ENCODE data around the gene NTM. TPM values are rescaled to one million over a fixed set of nuclear protein-coding genes. Genes with fewer than 3 reads are reported as not detected.

Gene NTM
- total RNA-seq, 1 donor from 2014 or later = 9.9 TPM

DNA sequence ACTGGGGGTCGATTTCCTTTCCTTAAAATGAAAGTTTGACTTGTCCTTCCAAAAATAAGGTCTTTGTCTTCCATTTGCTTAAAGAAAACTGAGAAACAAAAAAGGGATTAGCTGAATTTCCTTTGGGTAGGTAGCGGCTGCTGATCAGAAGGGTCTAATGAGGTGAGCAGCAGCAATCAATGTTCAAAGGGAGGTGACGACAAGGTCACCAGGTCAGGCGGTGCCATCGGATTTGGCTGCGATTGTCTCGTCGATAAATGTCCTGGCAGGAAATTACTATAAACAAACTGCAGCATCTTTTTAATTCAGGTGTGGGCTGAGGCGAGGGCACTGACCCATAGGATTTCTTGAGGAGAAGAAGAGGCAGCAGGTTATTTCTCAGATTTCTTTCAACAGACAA, 480.1 kb downstream of the NTM start:
- no peak overlapping the region for H3K27ac ChIP-seq (ENCODE audit: low read depth, low read length)
- H3K27me3 ChIP-seq (ENCODE audit: control insufficient read depth in 3 of 3, insufficient read depth in 3 of 3, low read length in 3 of 3) = peaks cover 0 to 6% (median 0%) of the 10 kb centered on the region in 3 donors
- H3K4me1 ChIP-seq (ENCODE audit: control insufficient read depth in 3 of 3, insufficient read depth in 3 of 3, low read length in 3 of 3) = no peaks in the 10 kb centered on the region
- H3K9me3 ChIP-seq (ENCODE audit: control insufficient read depth in 3 of 3, low read length in 3 of 3) = no peaks in the 10 kb centered on the region
- no peak overlapping the region for H3K4me3 ChIP-seq (ENCODE audit: low read length in 3 of 3)
- no peaks in the 10 kb centered on the region for H3K36me3 ChIP-seq (ENCODE audit: control insufficient read depth in 3 of 3, insufficient read depth in 3 of 3, low read length in 3 of 3)
- no peak overlapping the region for H3K9ac ChIP-seq (ENCODE audit: low read depth in 1 of 3, low read length in 3 of 3)

DNA sequence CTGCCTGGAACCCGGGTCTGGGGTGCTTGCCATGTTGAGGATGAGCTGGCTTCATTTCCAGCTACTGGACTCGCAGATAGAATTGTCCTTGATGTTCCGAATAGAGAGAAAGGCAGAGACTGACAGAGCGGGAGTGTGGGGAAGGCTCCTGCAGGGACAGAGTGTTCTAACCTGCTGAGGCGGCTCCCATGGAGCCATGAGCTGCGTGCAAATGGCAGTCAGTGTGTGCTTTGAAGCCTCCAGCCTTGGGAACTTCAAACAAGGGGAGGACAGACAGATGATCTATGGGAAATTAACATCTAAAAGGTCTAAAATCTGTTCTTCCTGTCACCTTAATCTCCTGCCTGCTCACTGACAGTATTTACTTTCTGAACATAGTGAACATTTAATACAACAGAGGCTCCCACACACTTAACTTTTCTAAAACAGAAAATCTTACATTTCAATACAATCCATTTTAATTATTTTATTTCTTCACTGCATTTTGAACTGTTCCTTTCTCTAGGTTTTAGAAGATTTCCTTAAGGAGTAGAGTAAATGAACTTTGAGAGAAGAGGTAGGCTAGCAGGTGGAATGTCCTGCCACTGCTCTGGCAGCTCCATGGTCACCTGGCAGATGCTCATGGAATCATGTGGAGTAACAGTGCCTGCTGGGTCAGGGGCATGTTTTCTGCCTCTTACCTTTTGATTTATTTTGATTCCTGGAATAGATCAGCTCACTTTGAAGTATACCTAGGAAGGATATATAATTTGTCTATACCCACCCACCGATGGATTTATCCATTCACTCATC, 481.7 kb downstream of the NTM start:
- peaks cover 0 to 6% (median 0%) of the 10 kb centered on the region in 3 donors for H3K27me3 ChIP-seq (ENCODE audit: control insufficient read depth in 3 of 3, insufficient read depth in 3 of 3, low read length in 3 of 3)
- H3K4me1 ChIP-seq (ENCODE audit: control insufficient read depth in 3 of 3, insufficient read depth in 3 of 3, low read length in 3 of 3) = no peaks in the 10 kb centered on the region
- H3K4me3 ChIP-seq (ENCODE audit: low read length in 3 of 3) = no peak overlapping the region
- H3K36me3 ChIP-seq (ENCODE audit: control insufficient read depth in 3 of 3, insufficient read depth in 3 of 3, low read length in 3 of 3) = no peaks in the 10 kb centered on the region
- no peak overlapping the region for H3K9ac ChIP-seq (ENCODE audit: low read depth in 1 of 3, low read length in 3 of 3)
- no peak overlapping the region for H3K27ac ChIP-seq (ENCODE audit: low read depth, low read length)
- H3K9me3 ChIP-seq (ENCODE audit: control insufficient read depth in 3 of 3, low read length in 3 of 3) = no peaks in the 10 kb centered on the region

DNA sequence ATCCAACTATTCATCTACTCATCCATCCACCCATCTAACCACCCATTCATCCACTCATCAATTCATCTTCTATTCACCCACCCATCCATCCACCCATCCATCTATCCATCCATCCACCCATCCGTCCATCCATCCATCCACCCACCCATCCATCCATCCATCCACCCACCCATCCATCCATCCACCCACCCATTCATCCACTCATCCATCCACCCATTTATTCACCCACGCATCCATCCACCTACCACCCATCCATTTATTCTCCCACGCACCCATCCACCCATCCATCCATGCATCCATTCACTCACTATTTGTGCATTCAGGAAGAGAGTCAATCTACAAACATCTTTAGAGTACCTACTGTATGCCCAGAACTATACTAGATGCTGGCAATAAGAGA, 482.3 kb downstream of the NTM start:
- H3K27ac ChIP-seq (ENCODE audit: low read depth, low read length) = no peak overlapping the region
- H3K9ac ChIP-seq (ENCODE audit: low read depth in 1 of 3, low read length in 3 of 3) = no peak overlapping the region
- H3K4me3 ChIP-seq (ENCODE audit: low read length in 3 of 3) = no peak overlapping the region
- peaks cover 0 to 6% (median 0%) of the 10 kb centered on the region in 3 donors for H3K27me3 ChIP-seq (ENCODE audit: control insufficient read depth in 3 of 3, insufficient read depth in 3 of 3, low read length in 3 of 3)
- H3K4me1 ChIP-seq (ENCODE audit: control insufficient read depth in 3 of 3, insufficient read depth in 3 of 3, low read length in 3 of 3) = no peaks in the 10 kb centered on the region
- no peaks in the 10 kb centered on the region for H3K36me3 ChIP-seq (ENCODE audit: control insufficient read depth in 3 of 3, insufficient read depth in 3 of 3, low read length in 3 of 3)
- H3K9me3 ChIP-seq (ENCODE audit: control insufficient read depth in 3 of 3, low read length in 3 of 3) = no peaks in the 10 kb centered on the region

DNA sequence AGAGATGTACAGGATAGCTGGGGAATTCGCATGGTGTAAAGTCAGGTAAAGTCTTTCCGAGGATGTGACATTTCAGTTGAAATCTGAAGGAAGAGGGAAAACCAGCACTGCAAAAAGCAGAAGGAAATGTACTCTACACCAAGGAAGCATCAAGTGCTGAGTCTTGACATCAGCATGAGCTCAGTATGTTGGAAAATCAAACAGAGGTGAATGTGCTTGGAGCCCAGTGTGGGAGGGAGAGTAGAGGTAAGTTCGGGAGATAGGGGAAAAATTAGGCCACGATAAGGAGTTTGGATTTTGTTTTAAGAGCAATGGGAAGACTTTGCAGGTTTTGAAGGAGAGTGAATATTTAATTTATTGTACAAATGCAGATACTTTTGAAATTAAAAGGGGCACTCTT, 484.0 kb downstream of the NTM start:
- Histone ChIP-seq H3K9ac (ENCODE audit: low read depth in 1 of 3, low read length in 3 of 3) (no peak overlapping the region), H3K4me1 (ENCODE audit: control insufficient read depth in 3 of 3, insufficient read depth in 3 of 3, low read length in 3 of 3) (no peaks in the 10 kb centered on the region), H3K27me3 (ENCODE audit: control insufficient read depth in 3 of 3, insufficient read depth in 3 of 3, low read length in 3 of 3) (peaks cover 0 to 4% (median 0%) of the 10 kb centered on the region in 3 donors), H3K4me3 (ENCODE audit: low read length in 3 of 3) (no peak overlapping the region), H3K9me3 (ENCODE audit: control insufficient read depth in 3 of 3, low read length in 3 of 3) (no peaks in the 10 kb centered on the region), H3K27ac (ENCODE audit: low read depth, low read length) (no peak overlapping the region), H3K36me3 (ENCODE audit: control insufficient read depth in 3 of 3, insufficient read depth in 3 of 3, low read length in 3 of 3) (no peaks in the 10 kb centered on the region)

DNA sequence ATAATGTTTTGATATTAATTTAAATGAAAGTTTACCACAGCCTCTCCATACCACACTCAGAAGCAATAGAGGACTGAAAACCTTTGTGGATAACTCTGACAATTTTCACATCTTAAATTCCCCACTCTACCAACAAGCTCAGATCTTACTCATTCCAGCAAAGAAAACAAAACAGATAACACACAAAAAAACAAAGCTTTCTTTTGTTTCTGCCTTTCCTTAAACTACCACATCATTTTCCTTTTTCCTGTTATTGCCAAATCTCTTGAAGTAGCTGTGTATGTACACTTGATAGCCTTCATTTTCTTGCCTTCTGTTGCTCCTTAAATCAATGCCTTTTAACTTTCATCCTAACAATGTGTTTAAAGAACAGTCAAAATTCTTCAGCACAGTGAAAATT, 484.9 kb downstream of the NTM start:
- Histone ChIP-seq H3K9me3 (ENCODE audit: control insufficient read depth in 3 of 3, low read length in 3 of 3) (no peaks in the 10 kb centered on the region), H3K36me3 (ENCODE audit: control insufficient read depth in 3 of 3, insufficient read depth in 3 of 3, low read length in 3 of 3) (no peaks in the 10 kb centered on the region), H3K27me3 (ENCODE audit: control insufficient read depth in 3 of 3, insufficient read depth in 3 of 3, low read length in 3 of 3) (peaks cover 0 to 3% (median 0%) of the 10 kb centered on the region in 3 donors), H3K4me3 (ENCODE audit: low read length in 3 of 3) (no peak overlapping the region), H3K27ac (ENCODE audit: low read depth, low read length) (no peak overlapping the region), H3K9ac (ENCODE audit: low read depth in 1 of 3, low read length in 3 of 3) (no peak overlapping the region), H3K4me1 (ENCODE audit: control insufficient read depth in 3 of 3, insufficient read depth in 3 of 3, low read length in 3 of 3) (no peaks in the 10 kb centered on the region)

DNA sequence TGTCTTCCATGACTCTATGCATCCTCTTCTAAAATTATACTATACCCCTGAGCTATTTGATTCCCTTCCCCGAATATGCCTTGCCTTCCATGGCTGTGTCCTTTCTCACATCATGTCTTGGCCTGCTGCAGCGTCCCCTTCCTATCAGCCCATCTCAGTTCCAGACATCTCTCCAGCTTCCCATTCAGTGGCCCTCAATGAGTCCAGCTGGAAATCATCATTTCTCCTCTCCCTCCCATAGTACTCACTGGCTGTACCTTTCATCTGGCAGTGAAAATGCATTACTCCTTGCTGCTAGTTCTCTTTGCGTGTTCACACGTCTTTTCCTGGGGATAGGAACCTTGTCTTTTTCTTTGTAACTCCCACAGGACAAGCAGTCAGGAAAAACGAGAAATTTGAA, 486.8 kb downstream of the NTM start:
- no peaks in the 10 kb centered on the region for H3K36me3 ChIP-seq (ENCODE audit: control insufficient read depth in 3 of 3, insufficient read depth in 3 of 3, low read length in 3 of 3)
- no peak overlapping the region for H3K27ac ChIP-seq (ENCODE audit: low read depth, low read length)
- no peak overlapping the region for H3K4me3 ChIP-seq (ENCODE audit: low read length in 3 of 3)
- no peaks in the 10 kb centered on the region for H3K9me3 ChIP-seq (ENCODE audit: control insufficient read depth in 3 of 3, low read length in 3 of 3)
- peaks cover 0 to 3% (median 0%) of the 10 kb centered on the region in 3 donors for H3K27me3 ChIP-seq (ENCODE audit: control insufficient read depth in 3 of 3, insufficient read depth in 3 of 3, low read length in 3 of 3)
- H3K9ac ChIP-seq (ENCODE audit: low read depth in 1 of 3, low read length in 3 of 3) = no peak overlapping the region
- H3K4me1 ChIP-seq (ENCODE audit: control insufficient read depth in 3 of 3, insufficient read depth in 3 of 3, low read length in 3 of 3) = no peaks in the 10 kb centered on the region

DNA sequence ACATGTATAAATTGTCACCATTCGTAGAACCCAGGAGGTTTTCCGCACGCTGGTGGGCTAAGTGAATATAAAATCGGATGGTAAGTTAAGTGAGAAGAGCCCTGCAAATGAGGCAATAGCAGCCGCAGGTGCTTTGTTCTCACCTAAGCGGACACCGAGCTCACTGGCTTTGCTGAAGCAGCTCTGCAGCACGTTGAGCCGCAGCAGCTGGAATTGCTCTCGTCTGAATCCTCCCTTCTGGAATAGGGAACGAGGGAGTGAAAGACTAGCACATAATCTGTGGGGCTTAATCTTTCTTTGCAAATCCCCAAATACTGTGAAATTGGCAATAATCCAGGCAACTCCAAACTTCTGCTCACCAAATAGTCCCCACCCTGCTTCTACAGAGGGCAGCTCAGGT, 488.1 kb downstream of the NTM start:
- H3K9me3 ChIP-seq (ENCODE audit: control insufficient read depth in 3 of 3, low read length in 3 of 3) = no peaks in the 10 kb centered on the region
- H3K27me3 ChIP-seq (ENCODE audit: control insufficient read depth in 3 of 3, insufficient read depth in 3 of 3, low read length in 3 of 3) = peaks cover 0 to 3% (median 0%) of the 10 kb centered on the region in 3 donors
- no peaks in the 10 kb centered on the region for H3K4me1 ChIP-seq (ENCODE audit: control insufficient read depth in 3 of 3, insufficient read depth in 3 of 3, low read length in 3 of 3)
- no peak overlapping the region for H3K9ac ChIP-seq (ENCODE audit: low read depth in 1 of 3, low read length in 3 of 3)
- H3K4me3 ChIP-seq (ENCODE audit: low read length in 3 of 3) = no peak overlapping the region
- no peak overlapping the region for H3K27ac ChIP-seq (ENCODE audit: low read depth, low read length)
- H3K36me3 ChIP-seq (ENCODE audit: control insufficient read depth in 3 of 3, insufficient read depth in 3 of 3, low read length in 3 of 3) = no peaks in the 10 kb centered on the region

DNA sequence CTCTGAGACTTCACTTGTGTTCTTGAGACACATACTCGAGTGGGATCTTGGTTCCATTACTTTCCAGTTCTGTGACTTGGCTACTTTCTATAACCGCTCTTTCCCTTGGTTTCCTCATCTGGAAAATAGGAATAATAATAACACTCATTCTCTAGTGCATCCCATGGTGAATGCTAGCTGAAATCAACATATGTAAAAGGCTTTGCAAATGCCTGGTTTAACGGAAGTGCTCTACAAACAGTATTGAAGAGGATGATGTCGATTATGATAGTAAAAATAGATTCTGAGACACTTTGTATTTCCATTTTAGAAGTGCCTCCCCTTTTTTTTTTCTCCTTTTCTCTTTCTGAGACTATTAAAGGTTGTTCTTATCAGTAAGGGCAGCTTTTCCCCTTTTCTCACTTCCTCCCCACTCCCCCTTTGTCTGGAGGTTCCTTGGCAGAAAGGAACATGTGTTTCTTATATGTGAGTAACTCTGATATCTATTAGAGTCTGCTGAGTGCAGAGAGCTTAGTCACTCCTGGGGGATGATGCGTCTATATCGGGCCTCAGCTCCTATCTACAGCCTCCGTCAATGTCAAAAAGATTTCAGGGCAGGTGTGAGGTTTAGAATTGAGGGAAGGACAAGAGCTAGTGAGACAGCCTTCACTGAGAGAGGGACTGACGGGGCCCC, 489.3 kb downstream of the NTM start:
- H3K4me3 ChIP-seq (ENCODE audit: low read length in 3 of 3) = no peak overlapping the region
- no peaks in the 10 kb centered on the region for H3K9me3 ChIP-seq (ENCODE audit: control insufficient read depth in 3 of 3, low read length in 3 of 3)
- H3K4me1 ChIP-seq (ENCODE audit: control insufficient read depth in 3 of 3, insufficient read depth in 3 of 3, low read length in 3 of 3) = no peaks in the 10 kb centered on the region
- no peaks in the 10 kb centered on the region for H3K27me3 ChIP-seq (ENCODE audit: control insufficient read depth in 3 of 3, insufficient read depth in 3 of 3, low read length in 3 of 3)
- H3K27ac ChIP-seq (ENCODE audit: low read depth, low read length) = no peak overlapping the region
- no peaks in the 10 kb centered on the region for H3K36me3 ChIP-seq (ENCODE audit: control insufficient read depth in 3 of 3, insufficient read depth in 3 of 3, low read length in 3 of 3)
- H3K9ac ChIP-seq (ENCODE audit: low read depth in 1 of 3, low read length in 3 of 3) = no peak overlapping the region

DNA sequence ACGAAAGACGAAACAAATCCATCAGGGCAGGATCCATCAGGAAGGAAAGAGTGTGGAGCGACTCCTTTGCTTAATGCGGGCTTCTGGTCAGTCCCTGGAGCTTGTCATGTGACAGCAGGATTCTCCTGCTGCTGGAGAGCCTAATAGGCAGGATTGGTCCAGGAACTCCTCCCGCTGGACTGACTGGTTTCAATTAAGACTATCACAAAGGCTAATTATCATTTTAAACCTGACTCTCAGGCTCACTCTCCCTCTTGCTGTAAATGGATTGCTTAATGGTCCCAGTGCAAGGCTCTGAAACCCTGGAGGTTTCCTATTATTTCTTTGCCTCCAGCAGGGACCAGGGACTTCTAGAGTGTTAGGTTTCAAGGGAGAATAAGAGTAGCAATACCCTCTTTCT, 493.8 kb downstream of the NTM start:
- H3K27me3 ChIP-seq (ENCODE audit: control insufficient read depth in 3 of 3, insufficient read depth in 3 of 3, low read length in 3 of 3) = peaks cover 0 to 2% (median 0%) of the 10 kb centered on the region in 3 donors
- H3K9me3 ChIP-seq (ENCODE audit: control insufficient read depth in 3 of 3, low read length in 3 of 3) = no peaks in the 10 kb centered on the region
- no peak overlapping the region for H3K4me3 ChIP-seq (ENCODE audit: low read length in 3 of 3)
- no peaks in the 10 kb centered on the region for H3K4me1 ChIP-seq (ENCODE audit: control insufficient read depth in 3 of 3, insufficient read depth in 3 of 3, low read length in 3 of 3)
- H3K9ac ChIP-seq (ENCODE audit: low read depth in 1 of 3, low read length in 3 of 3) = no peak overlapping the region
- H3K36me3 ChIP-seq (ENCODE audit: control insufficient read depth in 3 of 3, insufficient read depth in 3 of 3, low read length in 3 of 3) = no peaks in the 10 kb centered on the region
- H3K27ac ChIP-seq (ENCODE audit: low read depth, low read length) = no peak overlapping the region

DNA sequence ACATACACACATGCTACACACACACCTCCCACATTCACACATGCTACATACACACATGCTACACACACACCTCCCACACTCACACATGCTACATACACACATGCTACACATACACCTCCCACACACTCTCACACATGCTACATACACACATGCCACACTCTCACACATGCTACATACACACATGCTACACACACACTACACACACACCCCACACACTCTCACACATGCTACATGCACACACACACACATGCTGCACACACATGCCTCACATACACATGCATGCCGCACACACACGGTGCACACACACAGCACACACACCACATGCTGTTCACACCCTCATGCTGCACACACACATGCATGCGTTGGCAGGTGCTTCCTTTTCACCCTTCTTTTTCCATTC, 495.4 kb downstream of the NTM start:
- H3K27me3 ChIP-seq (ENCODE audit: control insufficient read depth in 3 of 3, insufficient read depth in 3 of 3, low read length in 3 of 3) = peaks cover 0 to 2% (median 0%) of the 10 kb centered on the region in 3 donors
- H3K27ac ChIP-seq (ENCODE audit: low read depth, low read length) = no peak overlapping the region
- no peaks in the 10 kb centered on the region for H3K9me3 ChIP-seq (ENCODE audit: control insufficient read depth in 3 of 3, low read length in 3 of 3)
- no peaks in the 10 kb centered on the region for H3K36me3 ChIP-seq (ENCODE audit: control insufficient read depth in 3 of 3, insufficient read depth in 3 of 3, low read length in 3 of 3)
- no peak overlapping the region for H3K9ac ChIP-seq (ENCODE audit: low read depth in 1 of 3, low read length in 3 of 3)
- no peak overlapping the region for H3K4me3 ChIP-seq (ENCODE audit: low read length in 3 of 3)
- H3K4me1 ChIP-seq (ENCODE audit: control insufficient read depth in 3 of 3, insufficient read depth in 3 of 3, low read length in 3 of 3) = no peaks in the 10 kb centered on the region
